Measurements from ENCODE around the gene KRTAP2-4. TPM values are rescaled to one million over a fixed set of nuclear protein-coding genes. Genes with fewer than 3 reads are reported as not detected.

Gene KRTAP2-4
- total RNA-seq, 4 donors from 2014 or later: not detected

DNA sequence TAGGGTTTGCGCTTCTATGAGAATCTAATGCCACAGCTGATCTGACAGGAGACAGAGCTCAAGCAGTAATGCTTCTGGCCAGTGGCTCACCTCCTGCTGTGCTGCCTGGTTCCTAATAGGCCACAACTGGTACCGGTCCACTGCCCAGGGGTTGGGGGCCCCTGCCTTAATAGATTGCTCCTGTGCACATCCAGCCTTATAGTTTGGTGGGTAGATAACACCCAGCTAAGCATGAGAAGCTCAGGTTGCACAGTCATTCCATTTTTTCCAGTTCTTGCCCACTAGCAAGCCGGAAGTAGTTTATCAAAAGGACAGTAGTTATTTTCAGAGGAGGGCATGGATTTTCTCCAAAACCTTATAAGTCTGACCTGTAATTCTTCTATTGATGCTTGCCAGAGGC, 46.3 kb downstream of the KRTAP2-4 start:
- no peak for ATAC-seq
- peaks cover 0 to 4% (median 0%) of the 10 kb centered on the region in 3 donors for H3K9me3 ChIP-seq
- H3K27ac ChIP-seq: no peak overlapping the region
- 71 to 93% methylated on average over 1 to 2 of the region's 3 CpGs for WGBS, 2 donors (ENCODE audit: low coverage in 1 of 2)
- no peak overlapping the region for H3K4me3 ChIP-seq
- TF ChIP-seq POLR2A (IDR thresholded peaks at IDR 0.05) (no peak), EP300 (IDR thresholded peaks at IDR 0.05) (no peak)
- no peaks in the 10 kb centered on the region for H3K4me1 ChIP-seq
- peaks cover 4% of the 10 kb centered on the region for H3K27me3 ChIP-seq
- no peaks in the 10 kb centered on the region for H3K36me3 ChIP-seq

DNA sequence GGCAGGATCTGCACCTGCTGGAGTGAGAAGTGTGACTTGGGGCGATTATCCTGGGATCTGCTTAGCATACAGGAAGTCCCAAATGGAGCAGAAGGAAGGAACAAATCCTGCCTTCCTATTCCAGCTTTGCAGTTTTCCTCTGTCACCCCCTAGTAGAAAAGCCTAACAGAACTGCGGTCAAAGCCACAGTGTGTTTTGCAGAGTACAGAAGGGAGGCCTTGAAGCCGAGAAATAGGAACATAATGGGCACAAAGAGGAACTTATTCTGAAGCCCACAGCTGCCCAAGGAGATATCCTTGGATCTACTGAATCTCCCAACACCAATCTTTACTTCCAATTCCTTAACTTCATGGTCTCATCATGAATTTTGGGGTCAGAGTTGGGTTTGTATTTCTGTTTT, 47.1 kb downstream of the KRTAP2-4 start:
- Histone ChIP-seq H3K4me3 (no peak overlapping the region), H3K27ac (no peak overlapping the region), H3K27me3 (peaks cover 4% of the 10 kb centered on the region), H3K36me3 (no peaks in the 10 kb centered on the region), H3K9me3 (peaks cover 0 to 4% (median 0%) of the 10 kb centered on the region in 3 donors), H3K4me1 (no peaks in the 10 kb centered on the region)
- TF ChIP-seq EP300 (IDR thresholded peaks at IDR 0.05): no peak
- TF ChIP-seq POLR2A (IDR thresholded peaks at IDR 0.05): no peak
- no peak for TF ChIP-seq POLR2AphosphoS5 (IDR thresholded peaks at IDR 0.05)
- TF ChIP-seq, protein P1, sequence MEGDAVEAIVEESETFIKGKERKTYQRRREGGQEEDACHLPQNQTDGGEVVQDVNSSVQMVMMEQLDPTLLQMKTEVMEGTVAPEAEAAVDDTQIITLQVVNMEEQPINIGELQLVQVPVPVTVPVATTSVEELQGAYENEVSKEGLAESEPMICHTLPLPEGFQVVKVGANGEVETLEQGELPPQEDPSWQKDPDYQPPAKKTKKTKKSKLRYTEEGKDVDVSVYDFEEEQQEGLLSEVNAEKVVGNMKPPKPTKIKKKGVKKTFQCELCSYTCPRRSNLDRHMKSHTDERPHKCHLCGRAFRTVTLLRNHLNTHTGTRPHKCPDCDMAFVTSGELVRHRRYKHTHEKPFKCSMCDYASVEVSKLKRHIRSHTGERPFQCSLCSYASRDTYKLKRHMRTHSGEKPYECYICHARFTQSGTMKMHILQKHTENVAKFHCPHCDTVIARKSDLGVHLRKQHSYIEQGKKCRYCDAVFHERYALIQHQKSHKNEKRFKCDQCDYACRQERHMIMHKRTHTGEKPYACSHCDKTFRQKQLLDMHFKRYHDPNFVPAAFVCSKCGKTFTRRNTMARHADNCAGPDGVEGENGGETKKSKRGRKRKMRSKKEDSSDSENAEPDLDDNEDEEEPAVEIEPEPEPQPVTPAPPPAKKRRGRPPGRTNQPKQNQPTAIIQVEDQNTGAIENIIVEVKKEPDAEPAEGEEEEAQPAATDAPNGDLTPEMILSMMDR (IDR thresholded peaks at IDR 0.05): no peak
- 61 to 78% methylated on average over 2 to 3 of the region's 3 CpGs for WGBS, 2 donors (ENCODE audit: low coverage in 1 of 2)
- no peak for ATAC-seq

DNA sequence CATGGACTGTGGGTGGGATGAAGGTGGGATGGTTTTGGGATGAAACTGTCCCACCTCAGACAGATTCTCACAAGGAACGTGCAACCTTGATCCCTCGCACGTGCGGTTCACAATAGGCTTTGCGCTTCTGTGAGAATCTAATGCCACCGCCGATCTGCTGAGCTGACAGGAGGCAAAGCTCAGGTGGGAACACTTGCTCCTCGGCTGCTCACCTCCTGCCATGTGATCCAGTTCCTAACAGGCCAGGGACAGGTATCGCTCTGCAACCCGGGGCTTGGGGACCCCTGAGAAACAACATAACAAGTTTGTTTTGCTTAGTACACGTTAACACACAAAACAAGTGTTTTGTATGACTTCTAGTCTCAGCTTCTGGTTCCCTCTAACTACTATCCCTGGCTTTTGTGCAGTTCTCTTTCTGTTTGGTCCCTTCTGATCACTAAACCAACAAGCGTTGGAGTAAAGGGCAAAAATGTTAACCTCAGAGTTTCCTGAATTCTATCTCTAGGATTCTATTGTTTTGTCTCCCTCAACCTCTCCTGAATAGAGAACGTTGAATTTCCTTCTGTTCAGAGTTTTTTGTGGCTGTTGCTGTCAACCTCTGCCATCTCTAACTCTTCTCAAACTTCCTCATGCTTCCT, 49.0 kb downstream of the KRTAP2-4 start:
- no peaks in the 10 kb centered on the region for H3K4me1 ChIP-seq
- no peak overlapping the region for H3K4me3 ChIP-seq
- H3K9me3 ChIP-seq: peaks cover 0 to 4% (median 0%) of the 10 kb centered on the region in 3 donors
- 71 to 87% methylated on average over 5 to 10 of the region's 13 CpGs for WGBS, 2 donors (ENCODE audit: low coverage in 1 of 2)
- ATAC-seq: no peak
- TF ChIP-seq POLR2AphosphoS5 (IDR thresholded peaks at IDR 0.05) (no peak), EP300 (IDR thresholded peaks at IDR 0.05) (no peak), POLR2A (IDR thresholded peaks at IDR 0.05) (no peak)
- TF ChIP-seq, protein P1 (IDR thresholded peaks at IDR 0.05): no peak
- H3K27ac ChIP-seq: no peak overlapping the region
- no peaks in the 10 kb centered on the region for H3K36me3 ChIP-seq
- H3K27me3 ChIP-seq: peaks cover 4% of the 10 kb centered on the region

DNA sequence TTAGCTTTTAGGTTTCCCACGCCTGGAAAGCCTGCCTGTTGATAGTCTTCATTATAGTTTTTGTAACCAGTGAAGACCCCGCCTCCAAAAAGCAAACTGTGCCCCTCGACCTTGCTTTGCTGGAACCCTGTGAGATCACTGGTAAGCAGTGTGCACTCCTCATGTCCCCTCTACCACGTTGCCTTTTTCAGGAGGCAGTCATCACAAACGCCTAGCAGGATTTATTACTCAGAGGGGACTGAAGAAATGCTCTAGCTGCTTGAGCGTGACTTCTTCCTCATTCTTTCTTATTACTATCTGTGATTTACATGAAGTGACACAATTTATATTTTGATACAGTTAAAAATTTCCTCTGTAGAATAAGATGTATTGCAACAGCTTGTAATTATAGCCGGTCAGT, 50.2 kb downstream of the KRTAP2-4 start:
- no peak for TF ChIP-seq POLR2A (IDR thresholded peaks at IDR 0.05)
- TF ChIP-seq EP300 (IDR thresholded peaks at IDR 0.05): no peak
- TF ChIP-seq, protein P1 (IDR thresholded peaks at IDR 0.05): no peak
- TF ChIP-seq POLR2AphosphoS5 (IDR thresholded peaks at IDR 0.05): no peak
- WGBS, 2 donors (ENCODE audit: low coverage in 1 of 2): 63 to 73% methylated on average over 6 to 7 of the region's 7 CpGs
- Histone ChIP-seq H3K27me3 (peaks cover 4% of the 10 kb centered on the region), H3K9me3 (no peaks in the 10 kb centered on the region), H3K4me3 (no peak overlapping the region), H3K27ac (no peak overlapping the region), H3K4me1 (no peaks in the 10 kb centered on the region), H3K36me3 (no peaks in the 10 kb centered on the region)
- ATAC-seq: no peak

Other genes with a start within 250 kb of the KRTAP2-4 start
- gene KRT10, start 243.3 kb downstream of the KRTAP2-4 start, total RNA-seq: 10 to 100 TPM in 3 of 4 donors, 1 to 10 TPM in 1; 5.1 to 14.3 (median 10.6) TPM
- gene KRT12, start 198.7 kb downstream of the KRTAP2-4 start, total RNA-seq: not detected
- gene KRT20, start 180.6 kb downstream of the KRTAP2-4 start, total RNA-seq: not detected
- gene KRT23, start 128.2 kb downstream of the KRTAP2-4 start, total RNA-seq: 1 to 10 TPM in 1 of 4 donors, not detected in 3; 6.1 TPM
- gene KRT39, start 98.9 kb downstream of the KRTAP2-4 start, total RNA-seq: not detected
- not detected for gene KRT40, start 81.6 kb downstream of the KRTAP2-4 start, total RNA-seq
- gene KRTAP3-3, start 71.7 kb downstream of the KRTAP2-4 start, total RNA-seq: not detected
- not detected for gene KRTAP3-2, start 66.0 kb downstream of the KRTAP2-4 start, total RNA-seq
- gene KRTAP3-1, start 56.8 kb downstream of the KRTAP2-4 start, total RNA-seq: not detected
- gene KRTAP1-5, start 38.7 kb downstream of the KRTAP2-4 start, total RNA-seq: not detected
- not detected for gene KRTAP1-4, start 35.7 kb downstream of the KRTAP2-4 start, total RNA-seq
- not detected for gene KRTAP1-3, start 31.0 kb downstream of the KRTAP2-4 start, total RNA-seq
- gene KRTAP1-1, start 24.4 kb downstream of the KRTAP2-4 start, total RNA-seq: not detected
- not detected for gene KRTAP2-1, start 18.6 kb downstream of the KRTAP2-4 start, total RNA-seq
- not detected for gene KRTAP2-2, start 10.6 kb downstream of the KRTAP2-4 start, total RNA-seq
- gene KRTAP2-3, start 5.8 kb downstream of the KRTAP2-4 start, total RNA-seq: not detected
- not detected for gene KRTAP4-7, start 18.3 kb upstream of the KRTAP2-4 start, total RNA-seq
- gene KRTAP4-8, start 32.3 kb upstream of the KRTAP2-4 start, total RNA-seq: not detected
- not detected for gene KRTAP4-16, start 36.3 kb upstream of the KRTAP2-4 start, total RNA-seq
- gene KRTAP4-9, start 39.5 kb upstream of the KRTAP2-4 start, total RNA-seq: not detected
- not detected for gene KRTAP4-11, start 52.5 kb upstream of the KRTAP2-4 start, total RNA-seq
- gene KRTAP4-12, start 58.3 kb upstream of the KRTAP2-4 start, total RNA-seq: not detected
- gene KRTAP4-6, start 74.7 kb upstream of the KRTAP2-4 start, total RNA-seq: not detected
- not detected for gene KRTAP4-5, start 83.9 kb upstream of the KRTAP2-4 start, total RNA-seq
- not detected for gene KRTAP4-4, start 94.9 kb upstream of the KRTAP2-4 start, total RNA-seq
- gene KRTAP4-3, start 102.3 kb upstream of the KRTAP2-4 start, total RNA-seq: not detected
- gene KRTAP4-2, start 112.3 kb upstream of the KRTAP2-4 start, total RNA-seq: not detected
- not detected for gene KRTAP4-1, start 119.0 kb upstream of the KRTAP2-4 start, total RNA-seq
- not detected for gene KRTAP9-1, start 124.0 kb upstream of the KRTAP2-4 start, total RNA-seq
- gene KRTAP9-2, start 160.8 kb upstream of the KRTAP2-4 start, total RNA-seq: not detected
- gene KRTAP9-3, start 166.6 kb upstream of the KRTAP2-4 start, total RNA-seq: not detected
- gene KRTAP9-8, start 172.1 kb upstream of the KRTAP2-4 start, total RNA-seq: not detected
- gene KRTAP9-4, start 183.8 kb upstream of the KRTAP2-4 start, total RNA-seq: not detected
- gene KRTAP9-9, start 189.5 kb upstream of the KRTAP2-4 start, total RNA-seq: not detected
- gene KRTAP9-6, start 199.5 kb upstream of the KRTAP2-4 start, total RNA-seq: not detected
- under 1 TPM in 1 of 4 donors, not detected in 3; 0.66 TPM for gene KRTAP9-7, start 209.8 kb upstream of the KRTAP2-4 start, total RNA-seq
- gene KRTAP29-1, start 237.0 kb upstream of the KRTAP2-4 start, total RNA-seq: not detected
- gene KRTAP16-1, start 243.4 kb upstream of the KRTAP2-4 start, total RNA-seq: not detected
- gene KRTAP17-1, start 249.8 kb upstream of the KRTAP2-4 start, total RNA-seq: not detected

Data from gastroesophageal sphincter (tissue), 4 donors.